Fibroblast of skin of left biceps (primary cell): ENCODE measurements around the gene DMRTA2.

Experiments used
- DNase-seq, 2 experiments: peaks; one replicate each; pipeline ENCODE4 v3.0.0-alpha.2; 2013; ENCODE audit warnings: low read depth in 2 of 2

The DMRTA2 gene

DNA sequence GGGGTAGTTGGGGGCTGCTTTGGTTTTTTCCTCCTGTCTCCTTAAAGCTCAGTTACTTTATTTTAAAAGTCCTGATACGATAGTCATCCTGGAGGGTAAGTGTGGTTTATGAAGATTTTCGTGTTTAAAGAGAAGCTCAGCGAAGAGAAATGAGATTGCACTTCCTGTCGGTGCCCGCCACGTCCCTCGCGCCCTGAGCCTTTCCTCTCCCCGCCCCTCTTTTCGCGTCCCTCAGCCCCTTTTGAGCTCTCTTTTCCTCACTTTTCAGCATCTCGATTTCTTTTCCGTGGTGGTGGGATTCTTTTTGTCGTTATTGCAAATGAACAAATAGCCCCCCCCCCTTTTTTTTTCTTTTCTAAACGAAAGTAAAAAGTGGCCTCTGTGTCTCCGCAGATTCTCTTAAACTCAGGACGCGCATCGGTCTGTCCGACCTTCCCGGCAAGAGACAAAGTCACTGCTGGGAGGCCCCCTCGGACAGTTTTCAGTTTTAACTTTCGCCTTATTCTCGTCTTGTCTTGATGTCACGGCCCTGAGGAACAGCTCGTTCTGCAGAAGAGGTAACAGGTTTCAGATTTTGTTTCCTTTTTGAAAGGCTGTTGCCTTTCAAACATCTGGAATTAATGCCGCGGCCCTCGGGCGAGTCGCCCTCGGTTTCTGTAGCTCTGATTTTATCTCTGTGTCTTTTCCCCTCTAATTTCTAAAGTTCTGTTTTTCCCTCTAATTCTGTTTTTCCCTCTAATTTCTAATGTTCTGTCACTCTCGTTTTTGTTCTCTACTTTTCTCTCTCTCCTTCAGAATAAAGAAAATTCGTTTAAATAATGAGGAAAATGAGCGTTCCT is 1.0 kb upstream of the DMRTA2 start:
- no peak for DNase-seq

DNA sequence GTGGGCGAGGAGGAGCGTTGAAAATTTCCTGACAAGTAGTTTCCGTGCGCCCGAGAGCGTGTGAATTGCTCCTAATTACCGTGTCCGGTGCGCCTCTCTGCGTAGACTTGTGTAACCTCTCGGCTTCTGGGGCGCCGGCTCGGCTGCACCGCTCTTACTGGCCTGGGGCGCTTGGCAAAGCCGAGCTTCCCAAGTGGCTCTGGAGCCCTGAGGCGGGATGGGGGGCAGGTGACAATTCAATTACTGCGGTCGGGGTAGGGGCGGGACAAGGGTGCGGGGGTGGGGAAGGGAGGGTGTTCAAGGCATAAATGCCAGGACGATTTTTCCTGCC is 392 bp upstream of the DMRTA2 start:
- no peak for DNase-seq

DNA sequence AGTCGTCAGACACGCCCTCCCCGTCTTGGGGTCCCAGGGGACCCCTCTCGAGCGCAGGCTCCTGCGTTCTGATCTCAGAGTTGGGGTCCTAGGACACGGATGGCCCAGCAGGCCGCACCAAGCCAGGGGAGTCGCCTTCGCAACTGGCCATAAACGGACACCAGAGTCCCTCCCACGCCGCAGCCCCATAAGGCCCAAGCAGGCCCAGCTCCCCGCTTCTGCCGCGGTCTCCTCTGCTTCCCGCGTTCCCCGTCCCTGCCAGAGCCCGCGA is 633 bp downstream of the DMRTA2 start:
- DNase-seq: no peak

DNA sequence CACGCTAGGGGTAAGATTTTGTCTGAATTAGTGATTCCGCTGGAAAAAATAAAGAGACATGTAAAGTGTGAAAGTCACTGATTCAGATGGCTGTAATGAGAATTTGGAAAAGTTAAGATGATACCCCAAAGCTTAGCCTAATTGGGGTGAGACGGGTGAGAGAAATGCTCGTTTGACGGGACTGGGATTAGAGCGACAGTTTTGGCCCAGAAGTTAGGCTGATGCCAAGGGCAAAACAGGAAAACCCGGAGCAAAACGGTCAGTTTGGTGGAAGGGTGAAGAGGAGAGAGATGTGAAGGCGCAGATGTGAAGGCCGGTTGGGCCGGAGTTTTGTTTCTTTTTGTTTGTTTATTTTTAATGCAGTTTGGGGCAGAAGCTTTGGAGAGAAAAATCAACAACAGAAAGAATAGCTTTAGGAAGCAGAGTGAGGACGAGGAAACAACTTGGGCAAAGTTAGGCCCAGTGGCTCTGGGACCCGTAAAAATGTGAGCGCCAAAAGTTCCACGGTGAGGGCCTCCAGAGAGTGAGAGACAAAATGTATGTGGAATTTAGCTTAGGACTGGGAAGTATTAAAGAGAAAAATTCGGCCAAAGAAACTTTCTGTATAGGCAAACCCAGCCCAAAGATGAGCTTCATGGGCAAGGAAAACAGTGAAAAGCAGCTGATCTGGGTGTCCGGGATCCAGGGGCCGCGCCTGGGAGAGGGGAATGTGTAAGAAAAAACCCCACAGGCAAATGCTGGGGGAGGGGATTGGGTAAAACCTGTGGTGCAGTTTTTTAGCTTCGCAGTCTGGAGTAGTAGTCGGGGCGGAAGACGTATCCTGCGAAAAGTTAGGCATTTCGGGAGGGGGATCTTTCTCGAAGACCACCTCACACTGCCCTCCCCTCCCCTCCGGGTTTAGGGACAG is 1.2 kb downstream of the DMRTA2 start:
- no peak for DNase-seq

DNA sequence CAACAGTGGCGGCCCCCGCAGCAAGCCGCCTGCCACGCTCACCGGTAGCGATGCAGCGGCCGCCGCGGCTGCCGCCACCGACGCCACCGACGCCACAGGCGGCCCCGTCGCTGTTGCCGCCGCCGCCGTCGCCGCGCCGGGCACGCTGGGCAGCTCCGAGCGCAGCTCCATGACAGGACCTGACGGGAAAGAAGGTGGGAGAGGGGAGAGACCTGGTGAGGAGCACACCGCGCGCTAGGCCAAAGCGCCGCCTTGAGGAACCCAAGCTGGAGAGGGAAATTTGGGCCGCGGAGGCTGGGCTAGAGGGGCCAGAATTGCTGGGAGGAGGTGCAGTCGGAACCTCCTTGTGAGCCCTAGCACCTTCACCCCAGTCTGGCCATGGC is 1.9 kb downstream of the DMRTA2 start:
- DNase-seq: no peak

DNA sequence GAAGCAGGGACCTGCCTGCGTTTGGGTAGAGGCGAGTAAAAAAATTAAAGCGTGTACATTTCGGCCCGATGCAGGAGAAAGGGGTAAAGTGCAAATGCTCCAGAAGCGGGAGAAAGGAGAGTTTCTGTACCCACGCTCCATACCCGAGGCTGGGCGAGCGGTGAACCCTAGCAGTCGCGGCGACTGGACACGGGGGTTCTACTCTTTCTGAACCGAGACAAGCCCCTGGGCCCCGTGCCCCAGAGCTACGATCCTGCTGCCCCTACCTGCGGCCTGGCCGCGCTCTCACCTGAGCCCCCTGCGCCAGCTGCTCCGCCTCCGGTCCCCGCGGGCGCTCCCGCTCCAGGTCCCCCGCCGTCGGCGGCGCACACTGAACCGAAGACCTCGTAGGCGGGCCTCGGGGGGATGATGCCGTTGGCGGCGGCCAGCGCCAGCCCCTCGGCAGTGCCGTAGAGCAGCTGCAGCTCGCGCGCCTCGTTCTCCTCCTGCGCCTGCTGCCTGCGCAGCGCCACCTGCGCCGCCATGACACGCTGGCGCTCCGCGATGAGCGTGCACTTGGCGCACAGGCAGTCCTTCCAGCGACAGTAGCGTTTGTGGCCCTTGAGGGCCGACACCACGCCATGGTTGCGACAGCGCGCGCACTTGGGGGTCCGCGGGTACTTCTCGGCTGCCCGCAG is 2.4 kb downstream of the DMRTA2 start:
- no peak for DNase-seq

DNA sequence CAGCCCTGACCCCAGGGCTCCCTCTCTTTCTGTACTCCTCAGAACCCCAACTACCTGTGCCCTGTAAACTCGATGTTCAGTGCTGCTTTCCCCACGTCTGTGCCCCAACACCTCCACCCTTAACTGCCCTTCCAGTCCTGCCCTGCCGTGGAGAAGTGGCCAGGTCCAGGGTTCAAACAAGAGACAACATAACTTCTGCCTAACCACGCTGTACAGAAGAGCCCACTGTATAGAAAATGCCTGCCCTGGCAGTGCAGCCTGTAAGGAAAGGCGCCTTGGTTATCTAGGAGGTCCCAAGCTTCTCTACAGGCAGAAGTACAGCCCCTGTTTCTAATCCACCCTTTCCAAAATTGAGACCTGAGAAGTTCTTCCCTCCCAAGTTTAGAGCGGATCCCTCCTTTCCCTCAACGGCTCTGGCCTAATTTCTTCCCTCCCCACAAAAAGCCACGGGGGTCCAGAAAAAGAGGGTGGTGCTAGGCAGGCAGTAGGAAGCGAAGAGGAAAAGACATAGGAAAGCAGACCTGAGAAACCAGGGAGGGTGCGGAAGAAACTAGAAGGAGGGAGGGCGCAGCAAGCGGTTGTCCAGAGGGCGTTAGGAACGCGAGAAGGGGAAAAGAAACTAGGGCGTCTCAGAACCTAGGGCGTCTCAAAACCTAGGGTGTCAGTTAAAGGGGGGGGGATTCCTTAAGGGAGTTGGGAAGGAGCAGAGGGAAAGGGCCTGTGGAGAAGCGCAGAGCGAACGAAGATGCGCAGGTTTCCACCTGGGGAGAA is 3.2 kb downstream of the DMRTA2 start:
- DNase-seq: no peak

DNA sequence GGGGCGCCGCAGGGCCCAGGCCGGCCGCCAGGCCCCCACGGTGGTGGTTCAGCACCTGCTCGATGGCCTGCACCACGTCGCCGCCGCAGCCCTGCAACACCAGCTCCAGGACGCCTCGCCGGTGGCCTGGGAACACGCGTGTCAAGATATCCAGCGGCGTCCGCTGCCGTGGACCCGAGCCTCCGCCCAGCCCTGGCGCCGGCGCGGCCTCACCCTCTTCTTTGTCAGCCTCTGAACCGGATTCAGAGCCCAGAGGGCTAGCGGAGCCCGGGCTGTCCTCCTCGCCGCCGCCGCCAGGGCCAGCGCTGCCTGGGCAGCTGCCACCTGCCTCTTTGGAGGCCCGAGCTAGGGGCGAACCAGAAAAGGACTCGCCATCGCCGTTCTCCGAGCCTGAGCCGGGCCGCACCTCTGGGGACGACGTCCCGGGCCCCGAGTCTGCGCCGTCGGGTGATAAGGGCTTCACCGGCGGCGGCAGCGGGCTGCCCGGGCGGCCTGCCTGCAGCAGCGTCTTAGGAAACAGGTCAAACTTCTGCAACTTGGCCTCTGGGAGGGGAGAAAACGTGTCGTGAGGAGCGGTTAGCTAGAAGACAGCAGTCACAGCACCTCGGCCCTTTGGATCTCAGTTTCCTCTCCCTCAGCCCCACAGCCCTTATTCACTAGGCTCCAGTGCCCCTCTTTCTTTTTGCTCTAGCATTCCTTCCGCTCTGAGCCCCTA is 3.9 kb downstream of the DMRTA2 start:
- DNase-seq: no peak

DNA sequence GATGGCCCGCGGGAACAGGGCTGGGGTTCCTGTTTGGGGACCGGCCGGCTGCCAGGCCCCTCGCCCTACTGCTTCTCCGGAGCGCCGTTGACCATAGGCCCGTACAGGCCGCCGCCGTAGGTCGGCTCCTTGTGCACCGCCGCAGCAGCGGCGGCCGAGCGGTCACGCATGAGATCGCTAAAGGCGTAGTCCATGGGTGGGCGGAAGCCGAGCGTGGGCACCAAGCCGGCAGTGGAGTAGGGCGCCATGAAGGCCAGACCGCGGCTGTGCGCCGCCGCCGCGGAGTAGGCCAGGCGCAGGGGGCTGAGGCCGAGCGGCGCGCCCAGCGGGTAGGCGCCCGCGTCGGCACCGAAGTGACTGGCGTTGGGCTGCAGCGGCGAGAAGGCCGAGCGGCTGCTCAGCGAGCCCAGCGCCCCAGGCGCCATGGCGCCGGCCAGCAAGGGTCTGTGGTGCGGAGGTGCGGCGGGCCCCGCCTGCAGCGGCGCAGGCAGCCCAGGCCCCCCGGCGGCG is 4.6 kb downstream of the DMRTA2 start:
- DNase-seq: no peak

DNA sequence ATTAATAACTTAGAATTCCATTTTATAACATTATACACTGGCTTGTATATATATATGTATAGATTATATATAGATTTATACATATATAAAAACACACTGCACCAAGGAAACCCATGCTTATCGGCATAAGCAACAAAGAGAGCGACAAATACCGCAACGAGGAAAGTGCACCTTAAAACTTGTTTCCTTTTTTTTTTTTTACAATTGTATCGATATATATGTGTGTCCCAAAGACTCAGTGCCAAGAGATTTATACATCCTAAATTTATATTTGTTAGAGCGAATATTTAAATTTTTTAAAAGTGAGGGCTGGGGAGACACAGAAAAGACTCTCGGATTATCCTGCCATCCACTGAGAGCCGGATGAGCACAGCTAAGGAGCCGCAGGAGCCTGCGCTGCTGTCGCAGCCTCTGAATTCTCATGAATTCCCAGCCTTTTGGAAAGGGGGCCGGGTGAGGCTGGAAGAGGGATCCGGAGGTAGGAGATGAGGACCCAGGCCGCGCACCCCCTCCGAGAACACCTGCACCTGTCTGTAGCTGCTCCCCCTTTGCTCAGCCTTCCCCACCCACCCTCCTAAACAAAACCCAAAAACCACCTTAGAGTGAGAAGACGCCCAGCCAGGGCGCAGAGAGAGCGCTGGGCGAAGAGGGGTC is 5.2 kb downstream of the DMRTA2 start:
- DNase-seq: no peak

DNA sequence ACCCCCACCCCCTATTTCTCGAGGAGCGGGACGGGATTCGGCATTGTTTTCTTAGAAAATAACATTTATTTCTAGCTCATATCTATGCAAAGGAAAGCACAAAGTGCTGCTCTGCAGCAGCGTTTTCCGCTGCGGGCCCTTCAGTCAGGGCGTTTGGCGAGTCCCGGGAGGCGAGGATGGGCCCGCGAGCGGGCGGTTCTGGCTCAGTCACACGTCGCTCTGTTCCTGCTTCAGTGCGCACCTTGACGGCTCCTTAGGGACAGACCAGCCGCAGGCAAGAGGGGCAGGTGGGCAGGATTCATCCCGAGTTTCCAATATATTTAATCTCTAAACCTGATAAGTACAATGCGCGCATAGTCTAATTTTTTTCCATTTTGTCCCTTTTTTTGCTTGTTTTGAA is 5.7 kb downstream of the DMRTA2 start:
- DNase-seq: no peak

DNA sequence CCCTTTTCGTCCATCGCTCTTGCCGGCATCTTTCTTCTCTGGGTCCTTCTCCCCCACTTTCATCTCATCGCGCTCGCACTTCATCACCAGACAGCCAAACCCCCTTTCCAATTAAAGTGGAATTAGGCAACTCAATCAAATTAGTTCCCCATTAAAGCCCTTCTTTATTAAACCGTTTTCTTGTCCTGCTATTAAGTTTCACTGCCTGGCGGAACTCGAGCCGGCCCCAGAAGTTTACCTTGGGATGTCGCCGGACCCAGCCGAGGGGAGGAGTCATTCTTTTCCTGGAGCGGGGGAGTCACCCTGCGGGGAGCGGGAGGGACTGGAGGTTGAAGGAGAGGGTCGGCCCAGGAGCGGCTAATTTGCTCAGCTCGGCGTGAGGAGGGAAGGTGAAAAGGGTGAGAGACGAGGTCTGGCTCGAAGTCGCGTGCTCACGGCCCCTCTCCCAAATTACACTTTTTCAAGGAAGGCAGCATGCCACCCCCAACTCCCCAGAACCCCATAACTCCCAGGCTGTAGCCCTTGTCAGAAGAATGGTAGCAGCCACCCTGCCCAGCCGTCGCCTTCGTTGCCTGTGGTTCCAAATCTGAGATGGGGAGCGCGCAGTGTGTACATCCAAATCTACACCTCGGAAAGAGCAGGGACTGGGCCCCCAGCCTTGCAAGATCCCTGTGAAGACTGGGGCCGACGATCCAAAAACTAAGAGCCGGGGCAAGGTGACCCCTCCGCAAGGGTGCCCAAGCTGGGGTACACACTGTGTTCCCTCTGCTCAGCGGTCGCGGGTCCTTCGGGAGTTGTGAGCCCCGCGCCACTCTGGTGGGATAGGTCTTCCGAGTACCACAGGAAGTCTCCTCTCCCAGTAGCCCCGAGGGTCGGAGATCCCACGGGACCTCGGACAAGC is 6.4 kb downstream of the DMRTA2 start:
- DNase-seq: no peak

DNA sequence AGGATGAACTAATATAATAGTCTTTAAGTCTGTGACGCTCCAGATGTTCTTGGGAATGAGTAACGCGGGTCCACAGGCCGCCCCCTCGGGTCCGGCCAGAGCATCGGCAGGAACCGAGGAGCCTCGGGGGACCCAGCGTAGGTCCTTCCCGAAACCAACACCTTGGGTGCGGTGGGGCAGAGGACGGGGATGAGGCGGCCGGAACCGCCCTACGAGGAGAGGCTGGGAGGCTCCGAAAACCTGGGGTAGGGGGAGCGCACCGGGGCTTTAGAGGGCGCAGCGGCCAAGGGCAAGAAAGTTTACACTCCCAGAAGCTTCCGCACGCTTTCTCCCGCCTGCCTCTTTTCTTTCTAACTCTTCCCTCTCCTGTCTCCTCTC is 7.1 kb downstream of the DMRTA2 start:
- DNase-seq: no peak

DNA sequence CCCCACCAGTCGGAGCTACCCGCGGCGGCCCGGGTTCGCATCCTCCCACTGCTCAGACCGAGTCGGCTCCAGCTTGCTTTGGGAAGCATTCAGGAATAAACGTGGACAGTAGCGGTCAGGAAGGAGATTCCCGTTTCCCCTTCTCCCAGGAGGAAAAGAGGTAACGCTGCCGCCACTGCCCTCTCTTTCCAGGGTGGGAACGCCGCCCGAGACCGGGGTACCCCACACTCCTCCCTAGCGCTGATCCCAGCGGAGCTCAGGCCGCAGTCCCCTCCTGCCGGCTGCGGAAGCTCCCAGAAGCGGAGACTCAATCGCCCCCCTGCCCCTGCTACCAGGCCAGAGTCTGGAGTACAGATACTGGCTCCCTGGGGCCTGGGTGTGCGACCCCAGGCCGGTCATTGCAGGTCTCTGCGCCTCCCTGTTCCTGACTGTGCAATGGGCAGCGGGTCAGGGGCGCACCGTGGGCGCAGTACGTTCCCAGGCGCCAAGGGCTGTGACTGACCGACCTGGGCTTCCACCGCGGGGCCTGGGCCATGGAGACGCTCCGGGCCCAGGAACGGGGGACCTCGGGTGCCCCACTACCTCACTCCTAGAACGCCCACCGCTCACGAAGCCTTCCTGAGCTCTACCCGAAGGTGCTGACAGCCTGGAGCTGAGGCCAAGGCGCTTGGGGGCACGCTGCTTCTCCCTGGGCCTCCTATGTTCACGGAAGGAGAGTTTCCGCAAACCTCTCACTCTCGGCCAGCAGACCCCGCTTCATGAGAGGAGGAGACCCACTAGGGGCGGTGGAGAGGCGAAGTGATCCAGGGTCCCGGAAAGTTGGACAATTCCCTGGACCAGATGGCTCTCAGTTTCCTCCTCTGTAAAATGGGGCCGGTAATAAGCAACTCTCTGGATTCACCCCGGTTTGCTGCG is 7.8 kb downstream of the DMRTA2 start:
- no peak for DNase-seq

DNA sequence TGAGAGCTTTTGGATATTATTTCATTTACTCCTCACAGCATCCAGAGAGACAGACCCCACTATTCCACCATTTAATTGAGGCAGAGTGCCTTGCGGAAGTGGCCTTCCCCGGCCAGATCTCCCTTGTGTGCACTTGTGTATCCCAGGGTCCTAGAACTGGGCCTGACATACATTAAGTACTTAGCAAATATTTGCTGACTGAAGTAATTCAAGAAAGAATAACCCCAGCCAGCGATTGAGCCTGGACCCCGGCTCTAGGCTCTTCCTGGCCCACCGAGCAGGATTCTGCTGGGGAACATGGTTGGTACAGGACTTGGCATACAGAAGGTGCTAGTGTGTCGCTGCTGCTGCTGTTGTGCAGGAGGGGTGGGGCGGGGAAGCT is 8.4 kb downstream of the DMRTA2 start:
- no peak for DNase-seq

DNA sequence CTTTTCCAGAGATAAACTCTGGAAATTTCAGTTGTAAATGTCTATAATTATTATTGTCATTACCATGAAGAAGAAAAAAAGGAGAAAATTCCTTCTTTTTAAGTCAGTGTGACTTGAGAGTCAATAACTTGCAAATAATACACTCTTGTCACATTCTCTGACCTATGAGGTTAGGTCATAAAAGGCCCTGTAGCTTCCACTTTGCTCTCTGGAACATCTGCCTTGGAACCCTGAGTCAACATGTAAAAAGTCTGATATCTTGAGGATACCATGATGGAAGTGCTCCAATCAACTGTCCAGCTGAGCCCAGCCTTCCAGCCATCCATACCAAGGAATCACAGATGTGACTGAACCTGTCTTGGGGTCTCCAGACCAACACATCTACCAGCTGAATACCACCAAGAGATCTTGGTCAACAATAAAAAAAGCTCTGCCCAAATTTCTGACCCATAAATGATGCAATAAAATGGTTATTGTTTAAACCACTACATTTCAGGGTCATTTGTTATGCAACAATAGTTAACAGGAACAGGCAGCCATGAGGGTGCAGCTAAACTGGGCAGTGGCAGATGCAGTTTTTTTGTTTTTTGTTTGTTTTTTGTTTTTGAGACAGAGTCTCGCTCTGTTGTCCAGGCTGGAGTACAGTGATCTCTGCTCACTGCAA is 10.3 kb downstream of the DMRTA2 start:
- DNase-seq: no peak

DNA sequence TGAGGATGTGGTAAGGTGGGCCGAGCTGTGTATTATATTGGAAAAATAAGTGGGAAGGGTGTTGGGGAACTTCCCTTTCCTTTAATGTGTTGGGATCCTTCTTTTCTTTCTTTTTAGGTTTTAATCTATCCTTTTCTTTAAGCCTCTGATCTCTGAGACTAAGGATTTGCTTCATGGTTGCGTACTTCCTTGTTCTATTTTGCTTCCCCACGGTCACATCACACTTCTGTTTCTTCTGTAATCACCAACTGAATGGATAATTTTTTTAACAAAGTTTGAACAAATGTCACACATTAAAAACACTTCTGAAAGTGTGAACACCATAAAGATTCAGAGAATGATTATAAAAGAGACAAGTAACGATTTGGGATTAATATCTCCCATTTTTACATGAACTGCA is 17.4 kb downstream of the DMRTA2 start:
- DNase-seq: no peak

DNA sequence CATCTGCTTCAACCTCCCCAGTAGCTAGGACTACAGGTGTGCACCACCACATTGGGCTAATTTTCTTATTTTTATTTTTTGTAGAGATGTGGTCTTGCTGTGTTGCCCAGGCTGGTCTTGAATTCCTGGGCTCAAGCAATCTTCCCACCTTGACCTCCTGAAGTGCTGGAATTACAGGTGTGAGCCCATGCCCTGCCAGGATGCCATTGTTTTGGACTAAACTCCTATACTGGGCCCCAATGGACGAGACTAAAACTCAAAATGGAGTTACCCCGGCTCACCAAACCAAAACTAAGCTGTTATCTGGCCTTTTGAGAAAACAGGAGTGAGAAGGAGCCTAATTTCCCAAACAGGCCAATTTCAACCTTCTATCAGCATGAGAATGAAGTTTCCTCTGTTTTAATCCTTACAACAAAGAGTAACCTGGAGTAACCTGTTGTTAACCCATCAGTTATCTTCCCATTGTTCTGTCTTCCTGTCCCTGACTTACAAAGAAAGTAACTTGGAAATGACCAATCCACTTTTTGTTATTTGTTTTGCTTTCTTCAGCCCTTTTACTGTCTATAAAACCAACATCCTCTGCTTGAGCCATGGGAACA is 29.6 kb downstream of the DMRTA2 start:
- DNase-seq: no peak
